ENCODE results near the gene LAMTOR5. TPM values are rescaled to one million over a fixed set of nuclear protein-coding genes. Genes with fewer than 3 reads are reported as not detected.
"Not testable (repeated sequence)": the region's sequence is repeated elsewhere in the genome, so short reads cannot be mapped to it uniquely, and the experiment has no call there.

LAMTOR5 gene
- total RNA-seq, 2 donors from 2014 or later: 89.2 to 101 TPM

GRCh38 chr1:110438893-110439292 lies 31.4 kb upstream of the LAMTOR5 start:
- DNase-seq (no peak), ATAC-seq (replicated peaks in 1 of 2) (no peak)
- Mint-ChIP-seq H3K36me3 (ENCODE audit: insufficient read depth in 2 of 2) (no peaks in the 10 kb centered on the region), H3K9me3 (no peaks in the 10 kb centered on the region), H3K27ac (no peak overlapping the region), H3K4me3 (no peak overlapping the region), H3K4me1 (ENCODE audit: low read depth) (no peaks in the 10 kb centered on the region), H3K27me3 (ENCODE audit: low read depth) (peaks cover 7% of the 10 kb centered on the region)

DNA sequence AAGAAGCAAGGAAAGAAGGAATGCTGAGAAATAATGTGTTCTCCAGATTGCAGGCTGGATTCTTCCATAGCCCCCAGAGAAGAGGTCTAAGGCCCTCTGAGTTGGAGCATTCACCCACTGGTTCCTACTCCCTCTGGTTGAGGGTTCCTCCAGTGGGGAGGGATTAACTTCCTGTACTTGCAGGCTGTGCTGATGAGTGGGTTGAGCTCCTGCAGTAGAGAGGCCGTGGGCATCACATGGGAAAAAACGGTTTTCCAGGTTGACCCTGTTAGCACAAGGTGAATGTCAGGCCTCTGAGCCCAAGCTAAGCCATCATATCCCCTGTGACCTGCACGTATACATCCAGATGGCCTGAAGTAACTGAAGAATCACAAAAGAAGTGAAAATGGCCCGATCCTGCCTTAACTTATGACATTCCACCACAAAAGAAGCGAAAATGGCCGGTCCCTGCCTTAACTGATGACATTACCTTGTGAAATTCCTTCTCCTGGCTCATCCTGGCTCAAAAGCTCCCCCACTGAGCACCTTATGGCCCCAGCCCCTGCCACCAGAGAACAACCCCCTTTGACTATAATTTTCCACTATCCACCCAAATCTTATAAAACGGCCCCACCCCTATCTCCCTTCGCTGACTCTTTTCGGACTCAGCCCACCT lies 30.3 kb upstream of the LAMTOR5 start:
- not testable (repeated sequence) for H3K4me3 Mint-ChIP-seq; H3K27ac Mint-ChIP-seq; H3K4me1 Mint-ChIP-seq (ENCODE audit: low read depth); H3K36me3 Mint-ChIP-seq (ENCODE audit: insufficient read depth in 2 of 2); H3K9me3 Mint-ChIP-seq; DNase-seq; ATAC-seq (replicated peaks in 1 of 2); H3K27me3 Mint-ChIP-seq (ENCODE audit: low read depth)

DNA sequence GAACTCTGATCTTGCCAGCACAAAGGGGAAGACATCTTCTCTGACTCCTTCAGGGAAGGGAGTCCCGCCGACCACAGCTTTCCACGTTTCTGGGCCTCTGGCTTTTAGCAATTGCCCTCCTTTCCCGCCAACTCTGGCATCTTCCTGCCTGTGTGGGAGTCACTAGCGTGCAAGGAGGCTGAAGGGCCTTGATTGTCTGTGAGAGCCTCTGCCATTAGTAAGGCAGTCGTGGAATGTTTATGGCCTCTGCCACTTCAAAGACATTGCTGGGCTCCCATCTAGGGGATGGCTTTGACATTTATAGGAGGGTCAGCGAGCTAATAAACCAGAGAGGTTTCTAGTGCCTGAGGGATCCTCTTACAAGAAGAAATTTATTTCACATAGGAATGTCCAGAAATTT lies 29.1 kb upstream of the LAMTOR5 start:
- Mint-ChIP-seq H3K27me3 (ENCODE audit: low read depth) (peaks cover 3% of the 10 kb centered on the region), H3K4me3 (no peak overlapping the region), H3K36me3 (ENCODE audit: insufficient read depth in 2 of 2) (no peaks in the 10 kb centered on the region), H3K27ac (no peak overlapping the region), H3K9me3 (no peaks in the 10 kb centered on the region), H3K4me1 (ENCODE audit: low read depth) (no peaks in the 10 kb centered on the region)
- ATAC-seq (replicated peaks in 1 of 2): no peak
- no peak for DNase-seq

DNA sequence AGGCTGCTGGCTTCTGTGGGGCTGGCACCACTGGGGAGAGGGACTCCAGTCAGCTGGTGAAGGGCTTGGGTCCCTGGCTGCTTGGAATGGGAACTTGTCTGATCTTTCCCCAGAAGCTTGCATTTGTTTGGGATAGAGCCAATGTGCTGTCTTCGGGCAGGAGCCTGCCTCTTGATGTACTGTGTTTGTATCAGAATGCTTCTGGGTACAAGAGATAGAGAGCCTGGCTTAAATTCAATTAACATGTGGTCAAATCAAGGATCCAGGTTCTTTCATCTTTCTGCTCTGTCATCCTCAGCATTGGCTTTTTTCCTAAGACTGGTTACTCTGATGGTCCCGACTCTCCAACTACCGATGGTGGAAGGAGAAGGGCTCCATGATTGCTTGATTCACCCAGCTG lies 27.5 kb upstream of the LAMTOR5 start:
- H3K27me3 Mint-ChIP-seq (ENCODE audit: low read depth): peaks cover 19% of the 10 kb centered on the region
- no peaks in the 10 kb centered on the region for H3K36me3 Mint-ChIP-seq (ENCODE audit: insufficient read depth in 2 of 2)
- DNase-seq: no peak
- ATAC-seq (replicated peaks in 1 of 2): no peak
- H3K4me1 Mint-ChIP-seq (ENCODE audit: low read depth): no peaks in the 10 kb centered on the region
- no peaks in the 10 kb centered on the region for H3K9me3 Mint-ChIP-seq
- H3K27ac Mint-ChIP-seq: no peak overlapping the region
- H3K4me3 Mint-ChIP-seq: no peak overlapping the region

DNA sequence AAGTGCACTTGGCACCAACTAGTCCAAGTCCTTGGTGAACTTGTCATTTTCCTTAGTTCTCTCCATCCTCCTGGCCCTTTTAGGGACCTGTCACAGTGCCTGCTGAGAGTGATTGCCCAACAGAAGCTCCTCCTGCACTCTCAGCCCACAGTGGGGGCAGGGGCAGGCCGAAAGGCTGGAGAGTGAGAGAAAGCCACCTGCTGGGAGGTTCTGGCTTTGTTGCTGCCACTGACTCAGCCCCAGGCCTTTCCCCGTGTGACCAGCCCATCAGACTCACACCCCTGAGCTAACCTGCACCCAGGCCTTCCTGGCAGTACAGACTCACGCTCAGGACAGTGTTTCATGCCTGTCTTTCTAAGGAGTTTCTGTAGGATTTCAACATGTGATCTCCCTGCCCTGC lies 26.3 kb upstream of the LAMTOR5 start:
- Mint-ChIP-seq H3K4me1 (ENCODE audit: low read depth) (no peaks in the 10 kb centered on the region), H3K27me3 (ENCODE audit: low read depth) (peaks cover 20% of the 10 kb centered on the region), H3K27ac (no peak overlapping the region), H3K9me3 (no peaks in the 10 kb centered on the region), H3K4me3 (no peak overlapping the region), H3K36me3 (ENCODE audit: insufficient read depth in 2 of 2) (no peaks in the 10 kb centered on the region)
- no peak for ATAC-seq (replicated peaks in 1 of 2)
- DNase-seq: no peak

- H3K27me3 Mint-ChIP-seq (ENCODE audit: low read depth): peaks cover 20% of the 10 kb centered on the region
- H3K9me3 Mint-ChIP-seq: no peaks in the 10 kb centered on the region
- H3K4me1 Mint-ChIP-seq (ENCODE audit: low read depth): no peaks in the 10 kb centered on the region
- ATAC-seq (replicated peaks in 1 of 2) (no peak), DNase-seq (no peak)
- no peak overlapping the region for H3K4me3 Mint-ChIP-seq
- H3K36me3 Mint-ChIP-seq (ENCODE audit: insufficient read depth in 2 of 2): no peaks in the 10 kb centered on the region
- H3K27ac Mint-ChIP-seq: no peak overlapping the region
These were observed 25.7 kb upstream of the LAMTOR5 start for GRCh38 chr1:110433213-110433612.

DNA sequence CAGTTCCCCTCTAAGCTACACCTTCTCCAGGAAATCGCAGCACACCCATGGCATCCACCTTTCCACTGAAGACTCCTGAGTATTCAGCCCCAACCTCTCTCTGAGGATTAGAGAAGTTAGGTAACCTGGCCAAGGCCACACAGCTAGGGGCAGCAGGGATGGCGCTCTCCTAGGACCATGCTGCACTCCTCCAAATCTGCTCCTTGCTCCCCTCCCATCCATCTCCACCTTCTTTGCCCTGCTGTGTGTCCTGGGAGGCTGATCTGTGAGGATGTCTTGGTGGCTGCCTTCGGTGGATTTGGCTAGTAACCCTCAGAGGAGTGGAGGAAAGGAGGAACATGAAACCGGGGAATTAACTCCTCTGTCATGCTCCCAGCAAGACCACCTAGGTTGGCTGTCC lies 23.4 kb upstream of the LAMTOR5 start:
- Mint-ChIP-seq H3K4me1 (ENCODE audit: low read depth) (no peaks in the 10 kb centered on the region), H3K27ac (no peak overlapping the region), H3K4me3 (no peak overlapping the region), H3K27me3 (ENCODE audit: low read depth) (peaks cover 20% of the 10 kb centered on the region), H3K36me3 (ENCODE audit: insufficient read depth in 2 of 2) (no peaks in the 10 kb centered on the region), H3K9me3 (no peaks in the 10 kb centered on the region)
- DNase-seq: no peak
- no peak for ATAC-seq (replicated peaks in 1 of 2)

GRCh38 chr1:110430366-110430765 lies 22.9 kb upstream of the LAMTOR5 start:
- Mint-ChIP-seq H3K4me3 (no peak overlapping the region), H3K36me3 (ENCODE audit: insufficient read depth in 2 of 2) (no peaks in the 10 kb centered on the region), H3K27me3 (ENCODE audit: low read depth) (peaks cover 20% of the 10 kb centered on the region), H3K4me1 (ENCODE audit: low read depth) (no peaks in the 10 kb centered on the region), H3K9me3 (no peaks in the 10 kb centered on the region), H3K27ac (no peak overlapping the region)
- ATAC-seq (replicated peaks in 1 of 2) (no peak), DNase-seq (no peak)

- no peaks in the 10 kb centered on the region for H3K36me3 Mint-ChIP-seq (ENCODE audit: insufficient read depth in 2 of 2)
- no peak overlapping the region for H3K27ac Mint-ChIP-seq
- no peaks in the 10 kb centered on the region for H3K4me1 Mint-ChIP-seq (ENCODE audit: low read depth)
- DNase-seq (no peak), ATAC-seq (replicated peaks in 1 of 2) (no peak)
- peaks cover 22% of the 10 kb centered on the region for H3K27me3 Mint-ChIP-seq (ENCODE audit: low read depth)
- H3K4me3 Mint-ChIP-seq: no peak overlapping the region
- H3K9me3 Mint-ChIP-seq: no peaks in the 10 kb centered on the region
These were observed 21.5 kb upstream of the LAMTOR5 start for GRCh38 chr1:110428946-110429345.

GRCh38 chr1:110426854-110427253 lies 19.4 kb upstream of the LAMTOR5 start:
- no peak for DNase-seq
- Mint-ChIP-seq H3K36me3 (ENCODE audit: insufficient read depth in 2 of 2) (no peaks in the 10 kb centered on the region), H3K9me3 (no peaks in the 10 kb centered on the region), H3K4me3 (no peak overlapping the region), H3K27me3 (ENCODE audit: low read depth) (peaks cover 27% of the 10 kb centered on the region), H3K4me1 (ENCODE audit: low read depth) (no peaks in the 10 kb centered on the region), H3K27ac (no peak overlapping the region)
- ATAC-seq (replicated peaks in 1 of 2): no peak

DNA sequence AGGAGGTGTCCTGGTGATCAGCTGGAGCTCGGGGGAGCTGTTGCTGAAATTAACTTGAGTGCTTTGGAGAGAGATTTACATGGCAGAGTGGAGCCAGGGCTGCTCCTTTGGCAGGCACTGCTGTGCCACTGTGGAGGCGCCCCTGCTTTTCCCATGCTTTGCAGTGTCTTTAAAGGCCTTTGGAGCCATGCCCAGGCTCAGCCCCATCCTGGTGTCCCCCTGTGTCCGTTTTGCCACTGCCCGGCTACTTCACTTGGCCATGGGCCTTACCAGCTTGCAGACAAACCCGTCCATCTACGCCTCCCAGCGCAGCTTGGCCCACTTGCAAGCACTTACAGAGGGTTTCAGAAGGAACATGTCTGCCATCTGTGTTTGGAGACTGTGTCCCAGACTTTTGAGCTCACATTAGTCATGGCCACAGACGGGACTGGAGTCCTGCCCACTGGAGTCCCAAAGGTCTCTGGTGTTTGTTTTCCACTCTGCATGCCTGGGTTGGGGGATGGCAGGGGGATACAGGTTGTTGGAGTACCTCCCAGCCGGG lies 18.2 kb upstream of the LAMTOR5 start:
- Mint-ChIP-seq H3K27me3 (ENCODE audit: low read depth) (peaks cover 16% of the 10 kb centered on the region), H3K4me3 (no peak overlapping the region), H3K27ac (no peak overlapping the region), H3K9me3 (no peaks in the 10 kb centered on the region), H3K36me3 (ENCODE audit: insufficient read depth in 2 of 2) (no peaks in the 10 kb centered on the region), H3K4me1 (ENCODE audit: low read depth) (peaks cover 4% of the 10 kb centered on the region)
- ATAC-seq (replicated peaks in 1 of 2) (no peak), DNase-seq (no peak)

DNA sequence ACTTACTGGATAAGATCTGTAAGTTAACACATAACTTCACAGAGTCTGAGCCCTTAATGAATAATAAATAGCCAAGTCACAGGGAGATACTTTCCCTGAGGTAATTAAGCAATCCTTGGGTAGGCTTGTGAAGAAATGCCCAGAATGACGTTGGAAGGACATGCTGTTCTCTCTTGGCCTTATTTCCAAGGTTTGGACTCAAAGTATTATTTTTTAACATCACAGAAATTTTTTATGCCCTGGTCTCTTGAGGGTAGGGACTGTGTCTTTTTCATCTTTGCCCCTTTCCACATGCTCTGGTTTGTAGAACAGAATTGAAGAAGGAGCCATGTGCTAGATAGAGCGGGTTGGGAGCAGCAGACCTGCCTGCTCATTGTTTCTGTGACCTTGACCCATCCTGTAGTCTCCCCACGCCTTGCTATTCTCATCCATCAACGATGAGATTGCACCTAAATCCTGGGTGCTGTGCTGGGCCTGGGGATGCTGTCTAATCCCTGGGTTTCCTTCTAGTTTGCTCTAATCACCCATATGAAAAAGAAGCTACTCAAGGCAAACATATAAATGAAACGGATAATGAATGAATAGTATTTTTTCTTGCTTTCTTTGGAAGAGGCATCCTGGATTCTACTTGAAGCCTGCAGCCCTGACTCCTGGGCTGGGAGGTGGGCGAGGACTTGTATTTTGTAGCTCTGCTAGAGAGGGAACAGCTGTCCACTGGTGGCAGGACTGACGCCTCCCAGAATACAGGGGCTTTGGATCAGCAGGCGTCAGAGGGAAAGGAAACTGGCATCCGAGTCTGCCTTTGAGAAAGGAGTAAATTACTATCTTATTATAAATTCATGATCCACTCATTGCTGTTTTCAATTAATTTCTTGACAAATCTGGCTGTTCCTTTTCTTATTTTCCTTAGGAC lies 17.5 kb upstream of the LAMTOR5 start:
- peaks cover 9% of the 10 kb centered on the region for H3K27me3 Mint-ChIP-seq (ENCODE audit: low read depth)
- DNase-seq: no peak
- peaks cover 4% of the 10 kb centered on the region for H3K4me1 Mint-ChIP-seq (ENCODE audit: low read depth)
- no peak overlapping the region for H3K4me3 Mint-ChIP-seq
- H3K36me3 Mint-ChIP-seq (ENCODE audit: insufficient read depth in 2 of 2): no peaks in the 10 kb centered on the region
- H3K9me3 Mint-ChIP-seq: no peaks in the 10 kb centered on the region
- ATAC-seq (replicated peaks in 1 of 2): no peak
- H3K27ac Mint-ChIP-seq: no peak overlapping the region

GRCh38 chr1:110420874-110421793 lies 13.6 kb upstream of the LAMTOR5 start:
- no peaks in the 10 kb centered on the region for H3K9me3 Mint-ChIP-seq
- ATAC-seq (replicated peaks in 1 of 2) (peak; percentile 71 to 84), DNase-seq (peak; percentile 11 to 19)
- H3K4me3 Mint-ChIP-seq: no peak overlapping the region
- H3K4me1 Mint-ChIP-seq (ENCODE audit: low read depth): peaks cover 4% of the 10 kb centered on the region
- H3K27me3 Mint-ChIP-seq (ENCODE audit: low read depth): peaks cover 8% of the 10 kb centered on the region
- no peaks in the 10 kb centered on the region for H3K36me3 Mint-ChIP-seq (ENCODE audit: insufficient read depth in 2 of 2)
- H3K27ac Mint-ChIP-seq: no peak overlapping the region
